Occipital lobe (tissue), 2 donors: ENCODE measurements around the gene SNX12. TPM values are rescaled to one million over a fixed set of nuclear protein-coding genes. Genes with fewer than 3 reads are reported as not detected.

ENCODE experiments used
- DNase-seq: peaks from one replicate; lab custom pipeline; 2025; lab: John Stamatoyannopoulos, UW
- total RNA-seq: library from RNA; depleted of rRNA; stranded (reverse); fragments of >200 nt; gene quantifications from one replicate; pipeline ENCODE4 v1.2.3, GENCODE V29; 2014

The SNX12 gene
- 72.4 TPM for total RNA-seq

GRCh38 chrX:71068044-71068918, at the start of gene SNX12:
SNX12 (minus strand) TSS chrX:71068334; CDS start chrX:71068306, 28 bp downstream.
- peak; percentile 87 for DNase-seq

GRCh38 chrX:71117358-71117757, 49.2 kb upstream of the SNX12 start:
- DNase-seq = no peak

- DNase-seq = no peak
These were observed 43.8 kb upstream of the SNX12 start for GRCh38 chrX:71111921-71112431.

- no peak for DNase-seq
These were observed 43.2 kb upstream of the SNX12 start, which contains the start of gene IL2RG for GRCh38 chrX:71111141-71111843. IL2RG (minus strand) TSS chrX:71111577; CDS start chrX:71111539, 38 bp downstream.

- no peak for DNase-seq
These were observed 40.9 kb upstream of the SNX12 start for GRCh38 chrX:71109051-71109450.

- no peak for DNase-seq
These were observed 39.7 kb upstream of the SNX12 start for GRCh38 chrX:71107762-71108360.

GRCh38 chrX:71107245-71107644, 39.1 kb upstream of the SNX12 start:
- DNase-seq = no peak

- DNase-seq = no peak
These were observed 38.3 kb upstream of the SNX12 start, which contains the start of gene CXorf65 for GRCh38 chrX:71106427-71106826. CXorf65 (minus strand) TSS chrX:71106740; CDS start chrX:71106556, 184 bp downstream.

- DNase-seq = no peak
These were observed 37.5 kb upstream of the SNX12 start for GRCh38 chrX:71105628-71106027.

GRCh38 chrX:71103110-71103983, 35.2 kb upstream of the SNX12 start:
- no peak for DNase-seq

GRCh38 chrX:71102292-71102691, 34.2 kb upstream of the SNX12 start:
- DNase-seq = no peak

GRCh38 chrX:71100581-71101505, 32.7 kb upstream of the SNX12 start:
- DNase-seq = no peak

GRCh38 chrX:71099736-71100135, 31.6 kb upstream of the SNX12 start:
- no peak for DNase-seq

- no peak for DNase-seq
These were observed 30.9 kb upstream of the SNX12 start for GRCh38 chrX:71098951-71099506.

GRCh38 chrX:71098302-71098701, 30.2 kb upstream of the SNX12 start:
- no peak for DNase-seq

GRCh38 chrX:71096760-71097032, 28.6 kb upstream of the SNX12 start:
- no peak for DNase-seq

- DNase-seq = no peak
These were observed 28.0 kb upstream of the SNX12 start for GRCh38 chrX:71095981-71096759.

GRCh38 chrX:71095555-71095980, 27.4 kb upstream of the SNX12 start, which contains the start of gene FOXO4:
FOXO4 (plus strand) TSS chrX:71095851; CDS start chrX:71096529, 678 bp downstream.
- peak; percentile 86 for DNase-seq

GRCh38 chrX:71095033-71095432, 26.9 kb upstream of the SNX12 start:
- DNase-seq = no peak
